H1 (cell line): ENCODE measurements around the gene F7. TPM values are rescaled to one million over a fixed set of nuclear protein-coding genes. Genes with fewer than 3 reads are reported as not detected.

Experiments
- CTCF ChIA-PET: fragments of 300-600 bp; sonication (Branson Sonifier 250); formaldehyde crosslinking; loops from one replicate; lab custom pipeline; 2021; ENCODE audit not compliant: partially characterized antibody; lab: Charles Lee
- POLR2A ChIA-PET: fragments of 300-600 bp; sonication (Branson Sonifier 250); formaldehyde crosslinking; loops from one replicate; lab custom pipeline; 2021; ENCODE audit warnings: inconsistent platforms; ENCODE audit not compliant: partially characterized antibody; lab: Charles Lee
- DNase-seq, 2 experiments: peaks; one replicate each; pipeline versions ENCODE4 v3.0.0 to v3.0.0-alpha.2; 2010 to 2022; ENCODE audit warnings: low spot score in 2 of 2, low read depth in 1 of 2, mixed read lengths in 1 of 2
- FAIRE-seq: peaks from 2 replicates; lab custom pipeline; 2011; peaks lifted over from hg19 to GRCh38; lab: Jason Lieb, UNC
- H2AFZ ChIP-seq: 2 replicates; pipeline ENCODE4 v1.8.1; 2012; ENCODE audit warnings: low read length, inconsistent platforms
- H2AK5ac ChIP-seq: 2 replicates; pipeline ENCODE4 v1.6.1; 2013; ENCODE audit warnings: low read depth, low read length
- H2BK120ac ChIP-seq: replicated peaks from 2 replicates; pipeline ENCODE3; 2013; ENCODE audit warnings: low read depth, low read length, inconsistent platforms
- H2BK12ac ChIP-seq: 2 replicates; pipeline ENCODE4 v1.6.1; 2013; ENCODE audit warnings: low read depth, low read length
- H2BK15ac ChIP-seq: 2 replicates; pipeline ENCODE4 v1.6.1; 2013; ENCODE audit warnings: low read length
- H2BK20ac ChIP-seq: 2 replicates; pipeline ENCODE4 v1.6.1; 2013; ENCODE audit warnings: low read length
- H2BK5ac ChIP-seq: 2 replicates; pipeline ENCODE4 v1.6.1; 2013; ENCODE audit warnings: low read depth, low read length
- H3K14ac ChIP-seq: 2 replicates; pipeline ENCODE4 v1.6.1; 2013; ENCODE audit warnings: inconsistent platforms; ENCODE audit not compliant: insufficient read length
- H3K18ac ChIP-seq: 2 replicates; pipeline ENCODE4 v1.6.1; 2013; ENCODE audit warnings: low read length; ENCODE audit errors: extremely low read depth
- H3K23ac ChIP-seq: 2 replicates; pipeline ENCODE4 v1.6.1; 2013; ENCODE audit warnings: inconsistent platforms; ENCODE audit not compliant: insufficient read length
- H3K23me2 ChIP-seq: 2 replicates; pipeline ENCODE4 v1.6.1; 2013; ENCODE audit warnings: low read depth, low read length
- H3K27ac ChIP-seq: 2 replicates; pipeline ENCODE4 v1.6.1; 2011; ENCODE audit warnings: low read depth, low read length, inconsistent platforms
- H3K27me3 ChIP-seq, 4 experiments: replicated peaks in 1 of 4; 1 replicate in 1 of 4; 2 replicates in 3 of 4; pipeline versions ENCODE4 v1.6.1 to v1.8.1; 2011 to 2013; ENCODE audit warnings: low read length in 3 of 4, mild to moderate bottlenecking in 3 of 4, inconsistent platforms in 2 of 4, mixed read lengths in 2 of 4, moderate library complexity in 1 of 4; ENCODE audit not compliant: control insufficient read depth in 3 of 4, insufficient read depth in 3 of 4; ENCODE audit errors: extremely low read depth in 1 of 4
- H3K36me3 ChIP-seq, 4 experiments: 2 replicates each; pipeline versions ENCODE4 v1.6.1 to v1.8.1; 2011 to 2013; ENCODE audit warnings: mild to moderate bottlenecking in 4 of 4, low read length in 3 of 4, moderate library complexity in 2 of 4, control low read depth in 1 of 4, inconsistent platforms in 1 of 4; ENCODE audit not compliant: insufficient read depth in 4 of 4, control insufficient read depth in 2 of 4
- H3K4ac ChIP-seq: replicated peaks from 2 replicates; pipeline ENCODE3; 2013; ENCODE audit warnings: low read length, low read depth, mixed read lengths, inconsistent platforms; ENCODE audit not compliant: insufficient read length
- H3K4me1 ChIP-seq, 4 experiments: replicated peaks in 1 of 4; 1 replicate in 1 of 4; 2 replicates in 3 of 4; pipeline versions ENCODE4 v1.6.1 to v1.8.1; 2011 to 2013; ENCODE audit warnings: low read length in 3 of 4, inconsistent platforms in 2 of 4, mixed read lengths in 1 of 4; ENCODE audit not compliant: insufficient read depth in 4 of 4, control insufficient read depth in 3 of 4
- H3K4me2 ChIP-seq, 2 experiments: 2 replicates each; pipeline versions ENCODE4 v1.6.1 to v1.8.1; 2011 to 2013; ENCODE audit warnings: low read depth in 2 of 2, low read length in 2 of 2, control low read depth in 1 of 2, inconsistent platforms in 1 of 2, mild to moderate bottlenecking in 1 of 2; ENCODE audit not compliant: insufficient read depth in 1 of 2
- H3K4me3 ChIP-seq, 4 experiments: fragments of 200-600, 300-600 bp in 1 of 4; sonication (generic), shearing (Covaris generic), sonication (Bioruptor Twin) in 1 of 4; 2 replicates each; pipeline versions ENCODE4 v1.5.1 to v1.8.1; 2011 to 2016; ENCODE audit warnings: low read length in 4 of 4, low read depth in 3 of 4, control low read depth in 2 of 4, inconsistent platforms in 2 of 4, mild to moderate bottlenecking in 2 of 4, mixed read lengths in 1 of 4, moderate library complexity in 1 of 4; ENCODE audit not compliant: insufficient read depth in 2 of 4; ENCODE audit errors: extremely low read depth in 1 of 4
- H3K56ac ChIP-seq: replicated peaks from 2 replicates; pipeline ENCODE3; 2013; ENCODE audit warnings: low read depth, mild to moderate bottlenecking, mixed read lengths, low read length, inconsistent platforms; ENCODE audit not compliant: insufficient read length
- H3K79me1 ChIP-seq: 2 replicates; pipeline ENCODE4 v1.6.1; 2013; ENCODE audit warnings: low read depth, low read length, control low read depth
- H3K79me2 ChIP-seq, 2 experiments: 2 replicates each; pipeline versions ENCODE4 v1.6.1 to v1.8.1; 2012 to 2013; ENCODE audit warnings: low read length in 2 of 2, mild to moderate bottlenecking in 2 of 2, inconsistent platforms in 1 of 2; ENCODE audit not compliant: insufficient read depth in 2 of 2, control insufficient read depth in 1 of 2
- H3K9ac ChIP-seq, 4 experiments: replicated peaks in 1 of 4; 1 replicate in 1 of 4; 2 replicates in 3 of 4; pipeline versions ENCODE4 v1.6.1 to v1.8.1; 2011 to 2013; ENCODE audit warnings: low read depth in 3 of 4, low read length in 3 of 4, control low read depth in 2 of 4, mild to moderate bottlenecking in 2 of 4, moderate library complexity in 2 of 4, inconsistent platforms in 1 of 4; ENCODE audit errors: extremely low read depth in 1 of 4
- H3K9me3 ChIP-seq, 2 experiments: 2 replicates each; pipeline versions ENCODE4 v1.6.1 to v1.8.1; 2012 to 2013; ENCODE audit warnings: mild to moderate bottlenecking in 2 of 2, moderate library complexity in 2 of 2, control low read depth in 1 of 2, inconsistent platforms in 1 of 2, low read depth in 1 of 2, low read length in 1 of 2, mixed read lengths in 1 of 2; ENCODE audit not compliant: insufficient read depth in 2 of 2
- H4K20me1 ChIP-seq, 2 experiments: replicated peaks in 1 of 2; 2 replicates each; pipeline versions ENCODE3 to v1.8.1; 2011 to 2013; ENCODE audit warnings: inconsistent platforms in 2 of 2, low read length in 2 of 2, mild to moderate bottlenecking in 1 of 2; ENCODE audit not compliant: insufficient read depth in 2 of 2, control insufficient read depth in 1 of 2
- H4K5ac ChIP-seq: 2 replicates; pipeline ENCODE4 v1.6.1; 2013; ENCODE audit warnings: low read length, low read depth, mixed read lengths, inconsistent platforms; ENCODE audit not compliant: insufficient read length
- H4K8ac ChIP-seq: 2 replicates; pipeline ENCODE4 v1.8.0; 2013; ENCODE audit warnings: mild to moderate bottlenecking, moderate library complexity, low read length, inconsistent platforms; ENCODE audit not compliant: insufficient read depth; ENCODE audit errors: extremely low read depth
- H4K91ac ChIP-seq: replicated peaks from 2 replicates; pipeline ENCODE3; 2013; ENCODE audit warnings: low read length, mixed read lengths, inconsistent platforms; ENCODE audit not compliant: insufficient read length
- BACH1 ChIP-seq: IDR thresholded peaks from 2 replicates; pipeline ENCODE4 v1.6.1; 2012; ENCODE audit warnings: low read length, improper control_type of control experiment
- PHF8 ChIP-seq: fragments of 200-600 bp; sonication (generic); conservative IDR thresholded peaks from 2 replicates; pipeline ENCODE4 v1.7.1; 2012; ENCODE audit warnings: low read depth, mild to moderate bottlenecking, inconsistent platforms, low read length, moderate library complexity
- RFX5 ChIP-seq: IDR thresholded peaks from 2 replicates; pipeline ENCODE4 v1.6.1; 2011; ENCODE audit warnings: low read depth, low read length, improper control_type of control experiment, borderline replicate concordance
- RXRA ChIP-seq: IDR thresholded peaks from 2 replicates; pipeline ENCODE4 v1.6.1; 2011; ENCODE audit warnings: low read depth, mild to moderate bottlenecking, low read length, moderate library complexity; ENCODE audit not compliant: insufficient read depth
- SAP30 ChIP-seq: fragments of 300-600 bp; sonication (generic); IDR thresholded peaks from 2 replicates; pipeline ENCODE4 v1.7.1; 2012; ENCODE audit warnings: low read length, moderate library complexity, mild to moderate bottlenecking, inconsistent platforms; ENCODE audit not compliant: insufficient read depth, insufficient replicate concordance
- YY1 ChIP-seq: IDR thresholded peaks from 2 replicates; pipeline ENCODE4 v1.6.1; 2011; ENCODE audit warnings: low read depth, mild to moderate bottlenecking, low read length
- WGBS, 2 experiments: shearing (Covaris generic) in 1 of 2; methylation state at CpG; one replicate each; pipeline versions ENCODE4 v1.1.6 to v1.1.7; 2013 to 2015; ENCODE audit warnings: low lambda C conversion rate in 2 of 2, mixed read lengths in 2 of 2, inconsistent platforms in 1 of 2, low coverage in 1 of 2, missing lambda C conversion rate in 1 of 2; ENCODE audit not compliant: insufficient replicate concordance in 2 of 2, insufficient coverage in 1 of 2, insufficient read length in 1 of 2; ENCODE audit errors: extremely low coverage in 1 of 2, missing lambda C conversion rate in 1 of 2; 5-methylcytosine and 5-hydroxymethylcytosine counted together
- polyA plus RNA-seq, 7 experiments: library from polyadenylated mRNA; depleted of rRNA in 3 of 7; stranded (reverse) in 5 of 7; unstranded in 2 of 7; fragments of >200 nt in 5 of 7; fragments of 200-250 nt in 2 of 7; gene quantifications; 1 replicate in 5 of 7; 2 replicates in 1 of 7; 4 replicates in 1 of 7; pipeline versions ENCODE4 v1.2.1 to v1.2.3, GENCODE V29; 2011 to 2013; ENCODE audit warnings: missing spikeins in 2 of 7, mixed read lengths in 2 of 7
- total RNA-seq: library from RNA; stranded (reverse); fragmentation: NEBNext Ultra II Directional; extraction: Animal tissue kit (Norgen Biotek cat#: 25700); gene quantifications from 2 replicates; pipeline ENCODE4 v1.2.1, GENCODE V29; 2021

F7 gene
- total and polyA plus RNA-seq, 2 of the 8 experiments (the other 6 are each of a cell fraction or from before 2014, with no cell fraction given), result 0.43 to 0.98 TPM

- DNase-seq, result no peak
- CTCF ChIA-PET, result interaction anchor here (0.6 to 4.3 kb wide), 9 partner anchors 8 to 655 kb away, joined by 3 to 30 read pairs (median 7); no protein-coding TSS in a partner anchor
- Histone ChIP-seq H2BK12ac (no peak overlapping the region), H4K20me1 (no peaks in the 10 kb centered on the region), H3K4me3 (no peak overlapping the region), H4K91ac (no peak overlapping the region), H4K8ac (peak overlapping the region; percentile 38; the same call in 1 of the 2 replicates), H3K4ac (no peak overlapping the region), H2AFZ (no peak overlapping the region), H3K18ac (no peak overlapping the region), H2AK5ac (no peak overlapping the region), H4K5ac (no peak overlapping the region), H3K14ac (no peak overlapping the region), H3K4me1 (peaks cover 0 to 6% (median 4%) of the 10 kb centered on the region in 4 experiments; a peak in 2 of 7 replicates), H3K27me3 (no peaks in the 10 kb centered on the region), H3K56ac (no peak overlapping the region), H3K4me2 (no peak overlapping the region), H2BK20ac (no peak overlapping the region), H3K36me3 (peaks cover 3 to 8% (median 4%) of the 10 kb centered on the region in 4 experiments; a peak in 4 of 8 replicates), H3K79me1 (no peaks in the 10 kb centered on the region), H3K23me2 (peaks cover 2% of the 10 kb centered on the region; the same call in 1 of the 2 replicates), H3K79me2 (no peaks in the 10 kb centered on the region), H3K23ac (no peak overlapping the region), H3K9me3 (no peaks in the 10 kb centered on the region), H2BK120ac (no peak overlapping the region)
- POLR2A ChIA-PET, result interaction anchor here (2.1 kb wide), 1 partner anchor 29 kb away, joined by 5 read pairs; no protein-coding TSS in a partner anchor
- no peak for TF ChIP-seq YY1
- TF ChIP-seq BACH1, result no peak
- no peak for TF ChIP-seq RXRA
- TF ChIP-seq PHF8, result no peak
- no peak for TF ChIP-seq SAP30
- TF ChIP-seq RFX5, result no peak
- TF ChIP-seq, all 59 proteins: peak for 0
- Histone ChIP-seq H3K9ac (no peak overlapping the region), H2BK5ac (no peak overlapping the region), H2BK15ac (no peak overlapping the region), H3K27ac (no peak overlapping the region)
- 92% methylated on average over 17 of the region's 17 CpGs; no CpG with 5 or more reads in 1 of the 2 experiments for WGBS, 2 experiments
- FAIRE-seq, result no peak
Observed at GRCh38 chr13:113088691-113089020, 16.9 kb upstream of the F7 start.
